Spinal cord (tissue), 10 donors: ENCODE results near the gene MRC2. TPM values are rescaled to one million over a fixed set of nuclear protein-coding genes. Genes with fewer than 3 reads are reported as not detected.
"Not testable (repeated sequence)": the region's sequence is repeated elsewhere in the genome, so short reads cannot be mapped to it uniquely, and the experiment has no call there.

Experiments used
- DNase-seq, 6 donors: peaks; one replicate each; pipeline versions ENCODE4 v3.0.0 to v3.0.0-alpha.2; 2013 to 2015; ENCODE audit warnings: low spot score in 6 of 6, low read depth in 4 of 6
- H3K27ac ChIP-seq: one replicate; pipeline ENCODE4 v1.5.1; 2013; ENCODE audit warnings: low read depth, low read length, control low read depth
- H3K27me3 ChIP-seq: one replicate; pipeline ENCODE4 v1.6.1; 2013; ENCODE audit warnings: low read length; ENCODE audit not compliant: control insufficient read depth, insufficient read depth
- H3K36me3 ChIP-seq: one replicate; pipeline ENCODE4 v1.6.1; 2013; ENCODE audit warnings: low read length; ENCODE audit not compliant: control insufficient read depth, insufficient read depth
- H3K4me1 ChIP-seq: one replicate; pipeline ENCODE4 v1.6.1; 2013; ENCODE audit warnings: low read length; ENCODE audit not compliant: control insufficient read depth, insufficient read depth
- H3K4me3 ChIP-seq: one replicate; pipeline ENCODE4 v1.5.1; 2013; ENCODE audit warnings: low read depth, low read length, control low read depth
- H3K9me3 ChIP-seq: one replicate; pipeline ENCODE4 v1.6.1; 2013; ENCODE audit warnings: low read length; ENCODE audit not compliant: control insufficient read depth, insufficient read depth
- WGBS: methylation state at CpG from one replicate; pipeline ENCODE4 v1.1.5; 2013; ENCODE audit warnings: missing lambda C conversion rate; ENCODE audit not compliant: insufficient coverage; 5-methylcytosine and 5-hydroxymethylcytosine counted together
- polyA plus RNA-seq, 2 donors: library from polyadenylated mRNA; unstranded; fragments of 120-200 nt; gene quantifications; one replicate each; pipeline ENCODE4 v1.2.1, GENCODE V29; 2013; ENCODE audit not compliant: insufficient read length in 2 of 2
- total RNA-seq, 2 donors: library from RNA; depleted of rRNA in 1 of 2; stranded (reverse); fragments of 120-200 nt in 1 of 2; fragments of >200 nt in 1 of 2; gene quantifications; one replicate each; pipeline versions ENCODE4 v1.2.3 to v1.2.4, GENCODE V29; 2013 to 2014
- donor health status: healthy.

The MRC2 gene
- total and polyA plus RNA-seq, 4 donors, result 64.4 to 160 (median 79.7) TPM

GRCh38 chr17:62693616-62694409 lies 66.3 kb downstream of the MRC2 start:
- peaks cover 45% of the 10 kb centered on the region for H3K4me1 ChIP-seq
- 69% methylated on average over 17 of the region's 19 CpGs for WGBS
- no peaks in the 10 kb centered on the region for H3K27me3 ChIP-seq
- H3K36me3 ChIP-seq, result peaks cover 40% of the 10 kb centered on the region
- no peak overlapping the region for H3K4me3 ChIP-seq
- H3K9me3 ChIP-seq, result no peaks in the 10 kb centered on the region
- H3K27ac ChIP-seq, result no peak overlapping the region
- no peak for DNase-seq

GRCh38 chr17:62695093-62695738 lies 67.7 kb downstream of the MRC2 start:
- not testable (repeated sequence) for H3K27ac ChIP-seq, H3K27me3 ChIP-seq, H3K9me3 ChIP-seq, DNase-seq, H3K4me3 ChIP-seq
- Histone ChIP-seq H3K4me1 (peaks cover 32% of the 10 kb centered on the region), H3K36me3 (peaks cover 26% of the 10 kb centered on the region)
- WGBS, result 75% methylated on average over 3 of the region's 5 CpGs

- WGBS, result 91% methylated on average over 10 of the region's 10 CpGs
- H3K4me3 ChIP-seq, result no peak overlapping the region
- H3K27me3 ChIP-seq, result no peaks in the 10 kb centered on the region
- DNase-seq, result no peak
- H3K27ac ChIP-seq, result no peak overlapping the region
- H3K9me3 ChIP-seq, result no peaks in the 10 kb centered on the region
- peaks cover 34% of the 10 kb centered on the region for H3K4me1 ChIP-seq
- peaks cover 16% of the 10 kb centered on the region for H3K36me3 ChIP-seq
These were observed 68.8 kb downstream of the MRC2 start for GRCh38 chr17:62696256-62696655.

GRCh38 chr17:62696726-62697490 lies 69.4 kb downstream of the MRC2 start:
- H3K27ac ChIP-seq, result no peak overlapping the region
- no peaks in the 10 kb centered on the region for H3K27me3 ChIP-seq
- H3K36me3 ChIP-seq, result peaks cover 11% of the 10 kb centered on the region
- WGBS, result 77% methylated on average over 26 of the region's 27 CpGs
- H3K4me3 ChIP-seq, result no peak overlapping the region
- DNase-seq, result peak in 1 of 6 donors; percentile 38
- H3K9me3 ChIP-seq, result no peaks in the 10 kb centered on the region
- peaks cover 39% of the 10 kb centered on the region for H3K4me1 ChIP-seq

- H3K9me3 ChIP-seq, H3K4me3 ChIP-seq, H3K36me3 ChIP-seq, H3K27ac ChIP-seq, H3K27me3 ChIP-seq: not testable (repeated sequence)
- 78% methylated on average over 4 of the region's 11 CpGs for WGBS
- H3K4me1 ChIP-seq, result peaks cover 38% of the 10 kb centered on the region
- DNase-seq, result peak in 1 of 6 donors; percentile 40
These were observed 71.0 kb downstream of the MRC2 start for GRCh38 chr17:62698459-62698858.

- DNase-seq, result no peak
- WGBS, result 73% methylated on average over 12 of the region's 12 CpGs
- Histone ChIP-seq H3K36me3 (peaks cover 2% of the 10 kb centered on the region), H3K9me3 (no peaks in the 10 kb centered on the region), H3K4me1 (peaks cover 47% of the 10 kb centered on the region), H3K27ac (no peak overlapping the region), H3K27me3 (no peaks in the 10 kb centered on the region), H3K4me3 (no peak overlapping the region)
These were observed 73.7 kb downstream of the MRC2 start for GRCh38 chr17:62700964-62701705.

- no peaks in the 10 kb centered on the region for H3K27me3 ChIP-seq
- H3K4me3 ChIP-seq, result no peak overlapping the region
- 89% methylated on average over 7 of the region's 8 CpGs for WGBS
- no peak for DNase-seq
- no peak overlapping the region for H3K27ac ChIP-seq
- H3K4me1 ChIP-seq, result peaks cover 47% of the 10 kb centered on the region
- peaks cover 2% of the 10 kb centered on the region for H3K36me3 ChIP-seq
- no peaks in the 10 kb centered on the region for H3K9me3 ChIP-seq
These were observed 74.2 kb downstream of the MRC2 start for GRCh38 chr17:62701706-62702085.

- Histone ChIP-seq H3K4me3 (no peak overlapping the region), H3K9me3 (no peaks in the 10 kb centered on the region), H3K27me3 (no peaks in the 10 kb centered on the region), H3K4me1 (peaks cover 48% of the 10 kb centered on the region), H3K36me3 (peaks cover 2% of the 10 kb centered on the region), H3K27ac (no peak overlapping the region)
- no peak for DNase-seq
- WGBS, result 81% methylated on average over 6 of the region's 6 CpGs
These were observed 75.3 kb downstream of the MRC2 start for GRCh38 chr17:62702746-62703260.

- Histone ChIP-seq H3K27me3 (no peaks in the 10 kb centered on the region), H3K9me3 (no peaks in the 10 kb centered on the region), H3K36me3 (peaks cover 2% of the 10 kb centered on the region), H3K4me3 (peak overlapping the region; percentile 31), H3K4me1 (peaks cover 48% of the 10 kb centered on the region), H3K27ac (no peak overlapping the region)
- no peak for DNase-seq
- 43% methylated on average over 16 of the region's 16 CpGs for WGBS
These were observed 75.8 kb downstream of the MRC2 start for GRCh38 chr17:62703261-62703775.
